ENCODE results near the gene COL23A1. TPM values are rescaled to one million over a fixed set of nuclear protein-coding genes. Genes with fewer than 3 reads are reported as not detected.

The COL23A1 gene
- total and polyA plus RNA-seq, 2 experiments from 2014 or later: 4.8 to 8.2 TPM

DNA sequence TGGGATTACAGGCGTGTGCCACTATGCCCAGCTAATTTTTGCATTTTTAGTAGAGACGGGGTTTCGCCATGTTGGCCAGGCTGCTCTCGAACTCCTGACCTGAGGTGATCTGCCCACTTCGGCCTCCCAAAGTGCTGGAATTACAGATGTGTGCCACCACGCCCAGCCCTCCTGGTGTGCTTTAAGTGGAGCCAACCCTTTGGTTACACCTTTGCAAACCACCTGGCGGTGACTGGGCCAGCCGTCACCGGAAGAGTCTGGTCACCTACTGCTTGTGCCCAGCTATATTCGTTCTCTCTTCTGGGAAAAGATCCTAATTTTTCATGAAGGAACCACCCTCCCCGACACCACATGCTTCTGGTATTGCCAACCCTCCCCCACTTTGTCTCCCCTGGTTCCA lies 35.9 kb downstream of the COL23A1 start (continued):
- TF ChIP-seq CTCF (conservative IDR thresholded peaks at IDR 0.05; ENCODE audit: low read depth in 2 of 2): no peak
- no peak for TF ChIP-seq POLR2AphosphoS5 (IDR thresholded peaks at IDR 0.05; ENCODE audit: low read depth)
- no peak for TF ChIP-seq CREB1 (CRISPR knock-in tag; IDR thresholded peaks at IDR 0.05; ENCODE audit: low read depth)
- TF ChIP-seq REST (IDR thresholded peaks at IDR 0.05; ENCODE audit: unreplicated experiment): no peak
- TF ChIP-seq NANOG (IDR thresholded peaks at IDR 0.05; ENCODE audit: borderline replicate concordance): no peak
- no peak for TF ChIP-seq STAT1 (IDR thresholded peaks at IDR 0.05; ENCODE audit: unreplicated experiment)
- no peak for TF ChIP-seq ETS1 (IDR thresholded peaks at IDR 0.05)

DNA sequence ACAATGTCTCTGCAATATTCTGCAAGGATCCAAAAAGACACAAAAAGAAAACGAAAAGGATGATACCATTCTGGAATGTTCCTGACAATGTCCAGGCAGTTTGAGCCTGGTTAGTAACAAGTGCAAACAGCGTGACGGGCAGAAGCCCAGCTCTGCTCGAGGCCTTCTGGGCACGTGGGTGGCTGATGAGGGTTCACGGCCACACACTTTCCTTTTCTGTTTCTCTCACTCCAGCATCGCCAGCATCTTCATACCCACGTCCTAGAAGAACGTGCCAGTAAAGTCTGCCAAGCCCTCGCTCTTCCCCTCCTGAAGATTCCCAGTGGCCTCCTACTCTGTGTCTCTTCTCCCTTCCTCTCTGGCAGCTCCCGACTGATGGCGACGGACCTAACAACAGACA lies 36.7 kb downstream of the COL23A1 start:
- H3K27me3 ChIP-seq (ENCODE audit: insufficient read depth): no peaks in the 10 kb centered on the region
- no peak for DNase-seq (ENCODE audit: low spot score)
- no peak overlapping the region for H3K4me3 ChIP-seq
- H3K4me3 Mint-ChIP-seq: no peak overlapping the region
- H3K9me2 ChIP-seq (ENCODE audit: insufficient read depth): peaks cover 8% of the 10 kb centered on the region; the same call in 1 of the 2 replicates
- H3K4me1 Mint-ChIP-seq: peaks cover 27% of the 10 kb centered on the region
- H3K4me2 ChIP-seq: no peak overlapping the region
- no peaks in the 10 kb centered on the region; the same call in 1 of the 2 replicates for H3K79me2 ChIP-seq (replicated peaks; ENCODE audit: insufficient read depth)
- no peak overlapping the region for H3K27ac ChIP-seq (ENCODE audit: low read depth)
- no peaks in the 10 kb centered on the region for H4K20me1 ChIP-seq (replicated peaks; ENCODE audit: insufficient read depth)
- H3K36me3 Mint-ChIP-seq (ENCODE audit: low read depth): peaks cover 3% of the 10 kb centered on the region; the same call in 2 of the 3 replicates
- TF ChIP-seq ZNF331 (CRISPR knock-in tag; IDR thresholded peaks at IDR 0.05; ENCODE audit: low read depth) (no peak), CREB1 (CRISPR knock-in tag; IDR thresholded peaks at IDR 0.05; ENCODE audit: low read depth) (no peak), JUNB (IDR thresholded peaks at IDR 0.05; ENCODE audit: unreplicated experiment) (no peak), POLR2AphosphoS5 (IDR thresholded peaks at IDR 0.05; ENCODE audit: low read depth) (no peak), ZNF114 (CRISPR knock-in tag; IDR thresholded peaks at IDR 0.05) (no peak), NANOG (IDR thresholded peaks at IDR 0.05; ENCODE audit: borderline replicate concordance) (no peak), REST (IDR thresholded peaks at IDR 0.05; ENCODE audit: unreplicated experiment) (no peak), EZH2phosphoT487 (IDR thresholded peaks at IDR 0.05; ENCODE audit: unreplicated experiment) (no peak)
- no peaks in the 10 kb centered on the region for H3K9me3 Mint-ChIP-seq
- ATAC-seq: no peak
- no peaks in the 10 kb centered on the region for H3K36me3 ChIP-seq (ENCODE audit: insufficient read depth)
- H3K4me1 ChIP-seq (ENCODE audit: insufficient read depth): peaks cover 13% of the 10 kb centered on the region
- no peak overlapping the region for H2AFZ ChIP-seq
- H3F3A ChIP-seq (replicated peaks; ENCODE audit: low read depth): no peaks in the 10 kb centered on the region
- peaks cover 6% of the 10 kb centered on the region for H3K27me3 Mint-ChIP-seq (ENCODE audit: insufficient read depth, low read depth, poor library complexity)
- H3K27ac Mint-ChIP-seq: no peak overlapping the region

All from GM23338 (cell line).